Spleen (tissue), 11 donors: ENCODE data around the gene FAM107A. TPM values are rescaled to one million over a fixed set of nuclear protein-coding genes. Genes with fewer than 3 reads are reported as not detected.

Experiments used
- DNase-seq: peaks from one replicate; pipeline ENCODE4 v3.0.0-alpha.2; 2020
- H3K27ac ChIP-seq, 8 donors: fragments of 200-600 bp; sonication (generic) in 7 of 8; 1 replicate in 4 of 8; 2 replicates in 4 of 8; pipeline versions ENCODE4 v1.5.0 to v1.8.0; 2016 to 2021; ENCODE audit warnings: inconsistent platforms in 4 of 8, mild to moderate bottlenecking in 4 of 8, moderate library complexity in 1 of 8
- H3K27me3 ChIP-seq, 7 donors: fragments of 200-600 bp; sonication (generic) in 6 of 7; replicated peaks in 1 of 7; 1 replicate in 4 of 7; 2 replicates in 3 of 7; pipeline versions ENCODE4 v1.5.0 to v1.8.0; 2016 to 2021; ENCODE audit warnings: inconsistent platforms in 3 of 7, mild to moderate bottlenecking in 1 of 7
- H3K36me3 ChIP-seq, 6 donors: fragments of 200-600 bp; sonication (generic) in 5 of 6; 1 replicate in 4 of 6; 2 replicates in 2 of 6; pipeline versions ENCODE4 v1.5.0 to v1.8.0; 2016 to 2021; ENCODE audit warnings: inconsistent platforms in 2 of 6
- H3K4me1 ChIP-seq, 6 donors: fragments of 200-600 bp; sonication (generic) in 5 of 6; 1 replicate in 3 of 6; 2 replicates in 3 of 6; pipeline versions ENCODE4 v1.5.0 to v1.8.0; 2016 to 2021; ENCODE audit warnings: inconsistent platforms in 3 of 6
- H3K4me3 ChIP-seq, 8 donors: fragments of 200-600 bp; sonication (generic) in 7 of 8; 1 replicate in 4 of 8; 2 replicates in 4 of 8; pipeline versions ENCODE4 v1.5.0 to v1.8.0; 2016 to 2021; ENCODE audit warnings: inconsistent platforms in 4 of 8, mild to moderate bottlenecking in 4 of 8, moderate library complexity in 2 of 8
- H3K9me3 ChIP-seq, 8 donors: fragments of 200-600 bp; sonication (generic) in 7 of 8; 1 replicate in 4 of 8; 2 replicates in 4 of 8; pipeline versions ENCODE4 v1.5.0 to v1.8.0; 2016 to 2021; ENCODE audit warnings: inconsistent platforms in 4 of 8
- POLR2A ChIP-seq, 3 donors: fragments of 450-650 bp; IDR thresholded peaks; one replicate each; pipeline ENCODE4 v1.5.1; 2017; ENCODE audit warnings: antibody characterized with exemption in 3 of 3, mild to moderate bottlenecking in 1 of 3
- POLR2AphosphoS5 ChIP-seq, 3 donors: sonication (generic); formaldehyde crosslinking; IDR thresholded peaks; one replicate each; pipeline ENCODE4 v1.5.1; 2017; ENCODE audit warnings: antibody characterized with exemption in 3 of 3
- WGBS, 5 donors: extraction: QIAGEN DNeasy Blood & Tissue Kit in 3 of 5; methylation state at CpG; one replicate each; pipeline versions ENCODE4 v1.1.5 to v1.1.7; 2013 to 2018; 5-methylcytosine and 5-hydroxymethylcytosine counted together
- intact Hi-C: fragments of 100-400 bp; cut with DNase I; formaldehyde crosslinking; loops from one replicate; pipeline ENCODE4 v1.15.0; 2023; ENCODE audit warnings: low total_unique reads
- polyA plus RNA-seq, 3 donors: library from polyadenylated mRNA; stranded (reverse); fragments of 200-250 nt; gene quantifications; one replicate each; pipeline ENCODE4 v1.2.1, GENCODE V29; 2013
- total RNA-seq, 7 donors: library from RNA; depleted of rRNA in 3 of 7; stranded (reverse); fragments of >200 nt in 3 of 7; fragmentation: NEBNext Ultra II Directional in 4 of 7; extraction: Animal tissue kit (Norgen Biotek cat#: 25700) in 4 of 7; gene quantifications; one replicate each; pipeline versions ENCODE4 v1.1.0 to v1.2.1, GENCODE V29; 2016 to 2021
- TF ChIP-seq, protein P1 (sequence below), 11 experiments: fragments of 200-600 bp in 7 of 11; fragments of 450-650 bp in 4 of 11; sonication (generic) in 4 of 11; IDR thresholded peaks in 8 of 11; conservative IDR thresholded peaks in 3 of 11; 1 replicate in 7 of 11; 2 replicates in 4 of 11; pipeline versions ENCODE4 v1.4.0 to v1.8.0; 2016 to 2021; ENCODE audit warnings: antibody characterized with exemption in 11 of 11, inconsistent platforms in 4 of 11, mild to moderate bottlenecking in 1 of 11
- donor health status: healthy with polysubstance abuse.
- donor health status: DM: no; HTN: no; CAD: no; lungs with moderate emphysema.
- donor health status: DM: no; HTN: no; CAD: no.
- donor health status: Bipolar disorder and iron deficiency.
- donor health status: healthy.
- donor health status: DM: no; HTN: no; CAD: no.
- donor health status: DM: yes; HTN: yes; CAD: no.

FAM107A gene
- total and polyA plus RNA-seq, 10 donors, result 5.7 to 47.7 (median 27.0) TPM

DNA sequence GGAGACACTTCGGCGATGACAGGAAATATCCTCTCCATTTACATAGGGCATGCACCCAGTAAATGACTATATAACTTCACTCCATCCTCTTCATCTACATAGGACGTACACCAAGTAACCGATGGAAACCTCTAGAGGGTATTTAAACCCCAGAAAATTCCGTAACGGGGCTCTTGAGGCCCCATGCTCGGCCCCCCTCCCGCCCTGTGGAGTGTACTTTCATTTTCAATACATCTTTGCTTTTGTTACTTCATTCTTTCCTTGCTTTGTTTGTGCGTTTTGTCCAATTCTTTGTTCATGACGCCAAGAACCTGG, 7.5 kb upstream of the FAM107A start:
- no peaks in the 10 kb centered on the region for H3K36me3 ChIP-seq
- H3K27ac ChIP-seq, result peak overlapping the region in 7 of 8 donors; percentile 67 to 90 (median 78)
- peaks cover 4 to 33% (median 15%) of the 10 kb centered on the region in 6 donors for H3K4me1 ChIP-seq
- intact Hi-C loops, result no loop called here
- H3K27me3 ChIP-seq, result peaks cover 0 to 46% (median 20%) of the 10 kb centered on the region in 7 donors
- no peaks in the 10 kb centered on the region for H3K9me3 ChIP-seq
- no peak for DNase-seq
- TF ChIP-seq POLR2A (IDR thresholded peaks at IDR 0.05) (no peak), POLR2AphosphoS5 (IDR thresholded peaks at IDR 0.05) (no peak)
- TF ChIP-seq, protein P1, sequence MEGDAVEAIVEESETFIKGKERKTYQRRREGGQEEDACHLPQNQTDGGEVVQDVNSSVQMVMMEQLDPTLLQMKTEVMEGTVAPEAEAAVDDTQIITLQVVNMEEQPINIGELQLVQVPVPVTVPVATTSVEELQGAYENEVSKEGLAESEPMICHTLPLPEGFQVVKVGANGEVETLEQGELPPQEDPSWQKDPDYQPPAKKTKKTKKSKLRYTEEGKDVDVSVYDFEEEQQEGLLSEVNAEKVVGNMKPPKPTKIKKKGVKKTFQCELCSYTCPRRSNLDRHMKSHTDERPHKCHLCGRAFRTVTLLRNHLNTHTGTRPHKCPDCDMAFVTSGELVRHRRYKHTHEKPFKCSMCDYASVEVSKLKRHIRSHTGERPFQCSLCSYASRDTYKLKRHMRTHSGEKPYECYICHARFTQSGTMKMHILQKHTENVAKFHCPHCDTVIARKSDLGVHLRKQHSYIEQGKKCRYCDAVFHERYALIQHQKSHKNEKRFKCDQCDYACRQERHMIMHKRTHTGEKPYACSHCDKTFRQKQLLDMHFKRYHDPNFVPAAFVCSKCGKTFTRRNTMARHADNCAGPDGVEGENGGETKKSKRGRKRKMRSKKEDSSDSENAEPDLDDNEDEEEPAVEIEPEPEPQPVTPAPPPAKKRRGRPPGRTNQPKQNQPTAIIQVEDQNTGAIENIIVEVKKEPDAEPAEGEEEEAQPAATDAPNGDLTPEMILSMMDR (IDR thresholded peaks at IDR 0.05 in 8 of 11, conservative IDR thresholded peaks at IDR 0.05 in 3 of 11), result no peak
- H3K4me3 ChIP-seq, result peak overlapping the region; percentile 39 to 80 (median 50)
- WGBS, 5 donors, result 22 to 33% (median 28%) methylated on average over 10 of the region's 10 CpGs

DNA sequence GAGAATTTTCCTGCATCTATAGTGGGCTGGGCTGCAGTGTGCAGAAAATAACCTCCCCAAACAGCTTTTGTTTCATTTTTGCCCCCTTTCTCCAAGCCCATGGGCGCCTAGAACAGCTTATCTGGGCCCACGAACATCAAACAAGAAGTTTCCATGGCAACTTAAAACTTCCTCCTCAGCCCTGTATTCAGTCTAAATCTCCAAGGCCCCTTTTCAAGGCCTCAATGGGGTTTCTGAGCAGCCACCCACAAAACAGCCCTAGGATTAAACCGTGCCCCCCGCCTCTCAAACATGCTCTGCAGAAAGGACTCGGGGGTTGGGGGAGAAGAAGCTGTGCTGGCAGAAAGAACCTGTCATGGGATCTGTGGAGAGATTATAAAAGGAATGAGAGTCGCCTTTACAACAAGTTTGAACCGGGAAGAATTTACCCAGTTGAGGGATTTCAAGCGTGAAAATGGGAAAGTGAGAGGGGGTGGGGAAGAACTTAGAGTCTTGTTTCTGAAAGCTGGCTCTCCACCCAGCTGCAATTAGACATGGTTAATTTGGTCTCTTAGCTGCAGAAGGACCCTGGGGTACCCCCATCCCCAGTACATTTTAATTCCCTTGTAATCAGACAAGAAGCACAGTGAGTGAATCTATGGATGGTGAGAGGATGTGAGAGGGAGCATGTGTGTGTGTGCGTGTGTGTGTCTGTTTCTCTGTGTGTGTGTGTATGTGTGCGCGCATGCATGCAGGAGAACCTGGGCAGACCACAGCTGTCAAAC, 4.3 kb upstream of the FAM107A start:
- no peaks in the 10 kb centered on the region for H3K36me3 ChIP-seq
- peaks cover 13 to 43% (median 22%) of the 10 kb centered on the region in 6 donors for H3K4me1 ChIP-seq
- no peak for TF ChIP-seq POLR2A (IDR thresholded peaks at IDR 0.05)
- TF ChIP-seq, protein P1 (IDR thresholded peaks at IDR 0.05 in 8 of 11, conservative IDR thresholded peaks at IDR 0.05 in 3 of 11), result no peak
- no peak for TF ChIP-seq POLR2AphosphoS5 (IDR thresholded peaks at IDR 0.05)
- 58 to 65% (median 65%) methylated on average over 11 of the region's 11 CpGs for WGBS, 5 donors
- no peak overlapping the region for H3K27ac ChIP-seq
- intact Hi-C loops, result no loop called here
- H3K27me3 ChIP-seq, result peaks cover 0 to 28% (median 12%) of the 10 kb centered on the region in 7 donors
- DNase-seq, result no peak
- H3K4me3 ChIP-seq, result no peak overlapping the region
- H3K9me3 ChIP-seq, result no peaks in the 10 kb centered on the region

DNA sequence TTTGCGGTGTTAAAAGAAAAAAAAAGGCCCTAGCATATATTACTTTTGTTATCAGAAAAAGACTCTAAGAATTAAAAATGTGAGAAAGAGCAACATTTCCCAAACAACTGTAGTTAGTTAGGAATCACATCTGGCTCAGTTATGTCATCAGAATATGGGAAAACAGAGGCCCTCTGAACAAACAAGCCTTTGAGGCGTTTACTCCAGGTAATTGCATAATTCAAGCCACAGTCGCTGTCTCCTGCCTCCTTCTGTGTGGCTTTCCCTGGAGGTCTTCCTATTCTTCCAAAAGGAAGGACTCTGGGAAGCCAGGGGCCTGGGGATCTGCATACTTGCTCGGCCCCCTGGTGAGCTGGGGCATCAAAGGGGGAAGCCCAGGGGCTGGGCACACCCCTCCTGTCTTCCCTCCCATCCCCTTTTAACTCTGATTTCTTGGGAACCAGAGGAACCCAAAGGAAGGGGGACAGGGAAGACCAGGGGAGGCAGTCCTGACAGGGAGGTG, 3.7 kb upstream of the FAM107A start:
- WGBS, 5 donors, result 67 to 92% (median 79%) methylated on average over 4 of the region's 4 CpGs
- TF ChIP-seq POLR2A (IDR thresholded peaks at IDR 0.05), result no peak
- TF ChIP-seq, protein P1 (IDR thresholded peaks at IDR 0.05 in 8 of 11, conservative IDR thresholded peaks at IDR 0.05 in 3 of 11), result no peak
- TF ChIP-seq POLR2AphosphoS5 (IDR thresholded peaks at IDR 0.05), result no peak
- H3K4me3 ChIP-seq, result no peak overlapping the region
- H3K36me3 ChIP-seq, result no peaks in the 10 kb centered on the region
- H3K27ac ChIP-seq, result no peak overlapping the region
- no peak for DNase-seq
- peaks cover 0 to 22% (median 8%) of the 10 kb centered on the region in 7 donors for H3K27me3 ChIP-seq
- intact Hi-C loops, result no loop called here
- peaks cover 16 to 43% (median 24%) of the 10 kb centered on the region in 6 donors for H3K4me1 ChIP-seq
- no peaks in the 10 kb centered on the region for H3K9me3 ChIP-seq

DNA sequence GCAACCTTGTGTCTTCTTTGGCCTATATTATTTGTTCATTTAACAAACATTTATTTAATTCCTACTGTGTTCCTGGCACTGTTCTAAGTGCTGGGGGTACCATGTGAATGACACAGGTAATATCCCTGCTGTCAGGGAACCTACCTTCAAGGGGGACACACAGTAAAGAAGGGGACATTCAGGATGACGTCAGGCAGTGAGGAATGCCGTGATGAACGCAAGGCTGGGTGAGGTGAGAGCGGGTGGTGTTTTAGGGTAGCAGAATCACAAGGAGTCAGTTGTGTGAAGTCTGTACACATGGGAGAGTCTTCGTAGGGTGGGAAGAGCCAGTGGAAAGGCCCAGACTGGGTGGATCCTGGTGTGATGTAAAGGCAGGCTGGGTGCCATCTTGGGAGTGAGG, 1.7 kb upstream of the FAM107A start:
- WGBS, 5 donors, result 92 to 97% (median 96%) methylated on average over 5 of the region's 5 CpGs

More for the DNA sequence above, 1.7 kb upstream of the FAM107A start:
- no peak overlapping the region for H3K27ac ChIP-seq
- no peak overlapping the region for H3K4me3 ChIP-seq
- H3K9me3 ChIP-seq, result no peaks in the 10 kb centered on the region
- H3K36me3 ChIP-seq, result no peaks in the 10 kb centered on the region
- intact Hi-C loops, result no loop called here
- no peak for DNase-seq
- H3K4me1 ChIP-seq, result peaks cover 13 to 43% (median 24%) of the 10 kb centered on the region in 6 donors
- H3K27me3 ChIP-seq, result peaks cover 0 to 2% (median 0%) of the 10 kb centered on the region in 7 donors
- TF ChIP-seq POLR2A (IDR thresholded peaks at IDR 0.05) (no peak), POLR2AphosphoS5 (IDR thresholded peaks at IDR 0.05) (no peak)
- TF ChIP-seq, protein P1 (IDR thresholded peaks at IDR 0.05 in 8 of 11, conservative IDR thresholded peaks at IDR 0.05 in 3 of 11), result no peak
